GM15510 (cell line): ENCODE data around the gene CDYL.

ENCODE experiments used
- POLR2A ChIP-seq: IDR thresholded peaks from 3 replicates; pipeline ENCODE4 v1.6.1; 2011; ENCODE audit warnings: borderline replicate concordance; ENCODE audit not compliant: insufficient read length; ENCODE audit errors: extremely low read depth

The CDYL gene

DNA sequence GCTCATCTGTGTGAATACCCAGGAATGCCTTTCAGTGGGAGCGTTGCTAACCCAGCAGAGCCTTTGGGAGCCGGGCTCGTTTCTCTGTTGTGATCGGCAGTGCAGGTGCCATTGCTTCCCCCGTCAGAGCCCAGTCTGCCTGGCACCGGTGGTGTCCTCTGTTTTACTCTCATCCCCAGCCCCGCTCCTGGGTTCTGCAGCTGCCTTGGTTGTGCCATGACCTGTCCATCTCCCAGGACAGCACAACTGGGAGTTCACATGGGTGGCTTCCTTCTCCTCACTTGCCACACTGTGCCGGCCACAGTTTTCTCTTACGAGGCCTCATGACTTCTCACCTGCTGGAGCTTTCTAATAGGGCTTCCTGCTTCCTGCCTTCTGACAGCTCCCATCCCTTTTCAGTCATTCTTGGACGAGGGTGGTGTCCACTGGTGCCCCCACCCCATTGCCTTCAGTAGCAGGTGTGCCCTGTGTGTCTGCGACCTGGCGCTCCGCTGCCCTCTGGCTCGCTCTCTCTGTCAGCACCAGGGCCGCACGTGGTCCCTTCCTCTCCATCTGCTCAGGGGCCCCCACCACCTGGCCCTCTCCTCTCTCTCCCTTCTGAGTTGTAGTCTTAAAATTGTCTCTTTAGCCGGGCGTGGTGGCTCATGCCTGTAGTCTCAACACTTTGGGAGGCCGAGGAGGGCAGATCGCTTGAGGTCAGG lies 116.7 kb downstream of the CDYL start:
- no peak for TF ChIP-seq POLR2A

DNA sequence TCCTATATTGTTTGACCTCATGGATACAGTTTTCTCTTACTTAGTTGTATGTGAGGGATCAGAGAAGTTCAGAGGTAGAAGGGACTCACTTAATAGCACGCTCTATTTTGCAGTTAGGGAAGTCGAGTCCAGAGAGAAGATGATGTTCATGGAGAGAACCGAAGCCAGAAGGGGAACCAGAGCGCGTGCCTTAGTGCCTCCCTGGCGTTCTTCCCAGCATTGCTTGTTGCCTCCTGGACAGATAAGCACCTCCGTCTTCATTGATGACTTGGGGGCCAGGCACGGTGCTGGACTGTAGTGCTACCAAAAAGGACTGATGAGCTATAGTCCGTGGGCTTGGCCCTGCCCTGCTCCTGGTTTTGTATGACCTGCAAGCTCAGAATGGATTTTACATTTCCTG lies 117.8 kb downstream of the CDYL start:
- TF ChIP-seq POLR2A: no peak

DNA sequence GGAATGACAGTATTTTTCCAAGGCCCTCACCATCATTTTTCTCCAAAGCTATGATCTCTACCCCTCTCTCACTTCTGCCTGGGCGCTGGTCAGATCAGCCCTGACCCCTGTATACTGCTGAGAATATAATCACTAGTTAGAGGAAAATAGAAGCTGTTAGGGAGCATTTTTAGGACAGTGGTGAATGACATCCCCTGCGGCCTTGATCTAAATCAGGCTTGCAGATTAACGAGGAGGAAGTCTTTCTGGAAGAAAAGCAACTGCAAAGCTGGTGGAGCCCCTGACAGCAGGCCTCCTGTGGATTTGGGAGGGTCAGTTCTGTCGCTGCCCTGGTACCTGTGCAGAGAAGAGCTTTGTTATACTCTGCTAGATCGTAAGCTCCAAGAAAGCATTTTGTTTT lies 119.8 kb downstream of the CDYL start:
- no peak for TF ChIP-seq POLR2A

DNA sequence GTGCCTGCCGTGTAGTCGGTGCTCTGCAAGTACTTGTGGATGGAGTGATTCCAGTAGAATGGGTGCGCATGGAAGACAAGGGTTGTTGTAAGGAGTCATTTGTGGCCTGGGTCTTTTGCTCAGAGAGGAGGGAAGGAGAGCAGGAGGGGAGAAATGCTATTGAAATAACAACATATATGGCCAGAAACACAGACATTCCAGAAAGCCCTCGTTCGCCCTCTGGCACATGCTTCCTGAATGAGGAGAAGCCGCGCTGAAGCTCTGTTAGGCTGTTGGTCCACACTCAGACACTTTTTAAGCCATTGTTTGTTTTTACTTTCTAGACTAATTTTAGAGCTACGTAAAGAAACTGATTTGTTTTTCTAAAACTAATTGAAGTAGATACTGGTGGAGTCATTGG lies 120.2 kb downstream of the CDYL start:
- TF ChIP-seq POLR2A: no peak

DNA sequence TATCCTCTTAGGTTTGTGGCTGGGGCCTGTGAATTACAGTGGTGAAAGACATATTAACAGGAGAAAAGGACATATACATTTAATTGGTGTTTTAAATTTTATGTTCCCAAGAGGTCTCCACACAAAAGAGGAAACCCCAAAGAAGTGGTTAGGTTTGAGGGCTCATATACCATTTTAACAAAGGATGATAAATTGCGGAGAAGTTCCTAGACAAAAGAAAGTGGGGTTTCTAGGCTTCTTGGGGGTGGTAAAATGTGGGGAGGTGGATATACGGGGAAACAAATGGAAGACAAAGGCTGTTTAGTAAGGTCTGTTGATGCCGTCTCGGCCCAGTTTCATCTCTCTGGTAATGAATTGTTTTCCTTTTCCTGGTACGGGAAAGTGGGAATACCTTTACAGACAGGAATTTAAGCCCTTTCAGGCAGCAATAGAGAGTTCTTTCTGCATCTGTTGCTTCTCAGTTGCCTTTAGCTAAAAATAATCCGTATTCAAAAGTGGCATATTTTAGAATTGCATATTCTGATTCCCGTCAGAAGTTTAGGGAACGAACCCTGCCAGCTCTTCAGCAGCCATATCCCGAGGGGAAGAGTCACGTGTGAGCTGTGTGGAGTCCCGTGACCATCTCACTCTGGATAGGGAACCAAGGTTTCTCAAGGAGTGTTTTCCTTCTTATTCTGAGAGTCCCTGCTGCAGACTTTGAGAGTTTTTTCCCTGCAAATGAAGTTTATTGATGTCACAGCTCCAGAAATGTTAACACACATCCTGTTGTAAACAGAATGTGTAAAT lies 123.2 kb downstream of the CDYL start:
- no peak for TF ChIP-seq POLR2A

DNA sequence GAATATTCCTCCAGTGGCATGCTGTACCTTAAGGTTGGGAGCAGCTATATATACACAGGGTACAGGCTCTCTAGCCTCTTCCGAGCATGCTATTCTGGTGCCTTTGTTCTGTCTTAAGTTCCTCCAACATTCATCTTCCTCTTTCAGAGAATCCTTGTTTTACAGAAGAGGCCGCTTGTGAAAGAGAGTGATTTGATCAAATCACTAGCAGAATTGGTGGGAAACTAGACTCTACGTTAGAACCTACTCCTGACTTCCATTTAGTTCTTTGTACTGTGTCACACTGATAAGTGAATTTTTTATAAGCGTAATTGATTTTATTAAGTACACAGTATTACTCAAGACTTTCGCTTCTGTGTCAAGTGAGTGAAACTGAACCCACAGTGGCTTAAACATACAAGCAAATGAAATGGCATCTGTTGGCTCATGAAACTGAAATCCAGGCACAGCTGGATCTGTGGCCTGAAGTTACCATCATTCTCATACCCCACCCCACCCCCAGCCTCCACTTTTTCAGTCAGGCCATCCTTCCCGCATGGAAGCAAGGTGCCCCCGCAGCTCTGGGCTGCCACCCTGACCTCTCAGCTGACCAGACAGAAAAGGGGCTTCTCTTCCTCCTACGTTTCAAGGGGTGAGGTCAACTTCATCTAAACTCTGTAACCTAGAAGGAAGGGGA lies 125.3 kb downstream of the CDYL start:
- no peak for TF ChIP-seq POLR2A

DNA sequence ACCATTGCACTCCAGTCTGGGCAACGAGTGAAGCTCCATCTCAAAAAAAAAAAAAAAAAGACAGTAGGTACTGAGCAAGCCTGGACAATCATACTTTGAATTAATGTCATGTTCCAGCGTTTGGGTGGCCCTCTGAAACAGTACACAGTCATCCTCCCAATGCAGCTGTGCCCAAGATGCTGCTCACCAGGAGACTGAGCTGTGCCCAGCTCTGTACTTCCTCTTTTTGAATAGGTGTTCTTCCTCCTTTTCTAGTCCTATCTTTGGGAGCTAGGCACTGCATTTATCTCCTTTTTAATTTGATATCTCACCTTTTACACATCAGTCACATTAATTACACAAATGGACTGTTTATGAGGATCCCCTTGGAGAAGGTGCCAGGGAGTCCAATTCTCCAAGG lies 126.2 kb downstream of the CDYL start:
- no peak for TF ChIP-seq POLR2A

DNA sequence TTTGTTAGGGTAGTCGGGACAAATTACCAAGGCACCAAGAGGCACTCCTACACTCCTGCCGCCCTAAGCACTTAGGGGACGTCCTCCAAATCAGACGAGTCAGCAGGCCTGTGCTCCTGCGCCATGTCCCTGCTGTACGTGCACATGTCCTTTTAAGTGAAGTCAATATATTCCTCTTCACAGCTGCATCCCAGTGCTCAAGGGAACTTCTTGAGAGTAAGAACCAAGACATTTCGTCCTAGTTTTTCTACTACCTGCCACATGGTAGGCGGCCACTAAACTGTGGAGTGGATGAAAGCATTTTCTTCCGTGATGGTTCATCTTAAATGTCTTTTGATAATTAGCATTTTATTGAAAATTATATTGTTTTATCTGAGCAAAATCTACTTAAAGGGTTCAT lies 126.9 kb downstream of the CDYL start:
- no peak for TF ChIP-seq POLR2A

DNA sequence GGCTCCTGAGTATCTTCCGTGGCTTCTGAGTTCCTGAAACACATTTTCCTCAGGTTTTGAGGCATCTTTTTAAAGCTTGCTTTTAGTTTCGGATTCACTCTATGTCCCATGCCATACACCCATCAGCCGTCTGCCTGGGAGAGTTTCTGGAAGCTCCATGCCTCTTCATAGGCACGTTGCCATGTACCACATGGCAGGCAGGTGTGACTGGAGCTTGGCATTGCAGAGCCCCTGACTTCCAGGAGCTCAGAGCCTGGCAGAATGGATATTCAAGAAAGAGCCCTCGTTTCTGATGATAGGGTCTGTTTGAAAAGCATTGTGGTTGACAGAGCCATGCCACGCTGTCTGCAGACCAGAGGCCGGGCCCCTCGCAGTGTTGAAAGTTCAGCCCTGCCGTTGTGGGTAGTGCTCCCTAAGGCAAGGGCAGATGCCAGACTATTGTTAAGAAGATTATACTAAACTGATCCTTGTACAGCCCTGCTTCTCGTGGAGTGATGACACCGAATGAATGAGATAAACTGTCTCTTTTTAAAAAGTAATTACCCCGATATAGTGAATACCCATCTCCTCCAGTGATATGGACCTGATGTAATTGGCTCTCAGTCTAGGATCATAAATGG lies 127.7 kb downstream of the CDYL start:
- no peak for TF ChIP-seq POLR2A

DNA sequence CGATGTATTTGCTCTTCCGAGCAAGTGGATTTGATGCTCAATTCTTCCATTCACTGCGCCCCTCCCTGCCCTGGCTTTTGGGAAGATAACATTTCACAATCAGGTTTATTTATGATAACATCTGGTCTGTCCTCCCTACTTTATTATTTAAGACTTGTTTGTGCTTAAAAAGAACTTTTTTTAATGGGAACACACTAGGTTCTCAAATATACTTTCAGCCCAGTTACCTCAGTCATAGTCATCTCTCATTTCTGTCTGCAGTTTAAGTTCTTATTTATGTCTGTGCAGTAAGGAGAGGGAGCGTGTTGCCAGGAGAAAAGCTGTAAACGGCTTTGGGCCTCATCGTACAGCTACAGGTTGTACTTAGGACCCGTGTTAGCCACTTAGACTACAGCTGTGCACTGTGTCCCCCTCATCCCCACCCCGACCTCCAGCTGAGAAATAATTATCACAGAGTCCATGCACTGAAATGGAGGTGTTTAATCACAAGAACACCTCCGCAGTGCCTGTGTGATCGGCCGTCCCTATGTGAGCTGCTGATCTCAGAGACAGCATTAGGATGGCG lies 128.3 kb downstream of the CDYL start:
- TF ChIP-seq POLR2A: no peak

DNA sequence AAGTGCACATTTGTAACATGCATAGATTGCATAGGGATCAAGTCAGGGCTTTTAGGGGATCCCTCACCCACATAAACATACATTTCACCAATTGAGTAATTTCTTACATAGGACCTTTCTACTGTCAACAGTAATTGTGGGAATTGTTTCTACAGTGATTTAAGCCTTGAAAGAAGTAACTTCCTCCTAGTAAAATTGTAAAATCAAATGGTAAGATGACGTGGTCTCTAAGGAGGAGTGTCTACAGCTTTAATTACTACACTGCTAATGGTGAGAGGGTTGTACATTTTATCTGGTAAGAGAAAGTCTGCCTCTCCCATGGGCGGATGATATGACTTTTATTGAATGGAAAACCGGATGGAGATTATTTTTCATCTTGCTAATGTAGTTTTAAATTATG lies 129.6 kb downstream of the CDYL start:
- no peak for TF ChIP-seq POLR2A

DNA sequence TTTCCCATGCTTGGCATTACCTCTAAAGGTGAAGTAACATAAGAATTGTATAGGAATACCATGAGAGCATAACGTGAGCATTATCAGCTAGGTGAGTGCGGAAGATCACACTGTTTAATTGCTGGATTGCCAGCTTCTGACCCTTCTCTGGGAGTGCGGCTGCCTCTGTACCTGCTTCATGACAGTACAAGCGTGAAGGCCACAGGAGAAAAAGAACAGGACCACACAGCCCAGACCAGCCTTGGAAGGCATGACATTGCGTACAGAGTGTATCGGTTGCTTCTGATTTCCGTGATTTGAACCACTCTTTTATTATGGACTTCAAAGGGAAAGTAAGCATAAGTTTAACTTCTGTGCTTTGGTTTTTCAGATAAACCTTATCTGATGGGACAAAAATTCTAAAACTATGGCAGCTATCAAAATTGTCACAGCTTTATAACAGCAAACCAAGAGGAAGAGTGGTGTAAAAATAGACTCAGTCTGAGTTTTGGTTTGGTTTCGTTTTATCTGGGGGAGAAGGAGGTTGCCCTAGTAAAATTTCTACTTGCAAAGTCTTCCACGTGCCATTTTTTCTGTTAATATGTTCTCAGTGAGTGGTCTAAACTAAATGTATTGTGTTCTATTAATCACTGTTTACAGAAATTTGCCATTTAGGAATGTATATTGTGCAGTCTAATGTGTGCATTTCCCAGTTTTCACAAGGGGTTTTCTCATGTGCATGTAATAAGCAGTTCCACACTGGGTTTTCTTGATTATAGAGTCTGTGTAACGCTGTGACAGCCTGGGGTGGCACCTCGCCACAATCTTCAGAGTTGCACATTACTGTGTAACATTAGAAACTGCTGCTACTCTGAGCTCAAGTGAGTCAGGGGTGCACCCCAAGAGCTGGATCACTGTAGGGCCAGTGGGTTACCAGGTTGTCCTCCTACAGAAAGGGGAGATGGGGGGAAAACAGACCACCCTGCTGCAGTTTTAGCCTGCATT lies 130.4 kb downstream of the CDYL start:
- TF ChIP-seq POLR2A: no peak

DNA sequence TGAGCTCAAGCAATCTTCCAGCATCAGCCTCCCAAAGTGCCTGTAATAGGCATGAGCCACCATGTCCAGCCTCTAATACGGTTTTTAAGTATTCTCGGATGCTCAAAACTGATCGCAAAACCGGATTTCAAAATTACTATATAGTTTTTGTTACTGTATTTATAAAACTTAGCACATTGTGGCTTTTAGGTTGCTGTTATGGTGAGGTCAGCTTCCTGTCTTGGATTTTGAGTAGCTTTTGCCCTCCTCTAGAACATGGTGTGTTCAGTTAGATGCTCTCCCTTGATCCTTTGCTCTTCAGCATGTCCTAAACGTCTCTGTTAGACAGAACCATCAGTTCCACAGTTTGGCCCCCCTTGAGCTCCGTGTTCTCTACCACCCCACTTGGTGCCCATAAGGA lies 131.4 kb downstream of the CDYL start:
- no peak for TF ChIP-seq POLR2A

DNA sequence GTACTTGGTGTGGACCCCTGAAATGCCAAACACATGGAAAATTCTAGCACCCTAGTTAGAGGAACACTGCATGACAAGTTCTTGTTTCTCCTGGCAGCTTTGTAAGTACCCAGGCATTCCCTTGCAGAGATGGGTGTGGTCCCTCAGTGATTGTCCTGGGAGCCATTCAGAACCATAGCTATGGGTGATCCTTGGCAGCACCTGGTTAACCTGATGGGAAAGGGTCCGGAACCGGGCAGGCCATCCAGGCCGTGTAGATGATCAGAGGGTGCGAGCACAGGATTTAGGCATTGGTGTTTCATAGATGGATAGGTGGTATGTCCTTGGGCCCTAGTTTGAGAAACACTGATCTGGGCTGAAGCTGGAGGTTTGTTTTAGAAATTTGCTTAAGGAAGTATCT lies 131.9 kb downstream of the CDYL start:
- TF ChIP-seq POLR2A: no peak

DNA sequence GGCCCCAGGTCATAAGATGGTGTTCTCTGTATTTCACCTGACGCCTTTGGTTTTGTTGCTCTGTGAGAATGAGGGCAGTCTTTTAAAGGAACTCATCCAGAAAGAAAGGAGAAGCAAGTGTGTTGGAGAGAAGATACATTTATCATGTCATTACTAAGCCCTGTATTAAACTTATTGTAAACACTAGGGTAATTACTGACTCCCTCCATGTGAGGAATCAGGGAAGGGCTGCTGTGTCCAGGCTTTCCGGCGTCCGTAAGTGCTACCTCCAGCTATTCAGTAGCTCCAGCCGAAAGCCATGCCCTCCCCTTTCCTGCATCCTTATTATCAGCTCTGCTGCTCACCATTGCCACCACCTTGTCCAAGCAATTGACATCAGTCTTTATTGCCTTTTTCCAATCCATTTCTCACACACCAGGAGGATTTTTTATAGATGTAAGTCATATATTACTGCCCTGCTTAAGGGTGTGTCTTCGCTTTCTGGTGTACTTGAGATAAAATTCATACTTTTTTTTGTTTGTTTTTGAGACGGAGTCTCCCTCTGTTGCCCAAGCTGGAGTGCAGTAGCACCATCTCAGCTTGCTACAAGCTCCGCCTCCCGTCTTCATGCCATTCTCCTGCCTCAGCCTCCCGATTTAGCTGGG lies 133.0 kb downstream of the CDYL start:
- no peak for TF ChIP-seq POLR2A
